Fibroblast of the conjunctiva (primary cell): ENCODE results near the gene SRSF5.
"Not testable (repeated sequence)": the region's sequence is repeated elsewhere in the genome, so short reads cannot be mapped to it uniquely, and the experiment has no call there.

Source experiments
- DNase-seq: peaks from one replicate; pipeline ENCODE4 v3.0.0-alpha.2; 2010; ENCODE audit warnings: low read depth

SRSF5 gene

GRCh38 chr14:69766984-69767368, at the start of gene SRSF5:
Gene SRSF5 (plus strand): TSS chr14:69767142. CDS start chr14:69768157, 1,015 bp downstream.
- peak; percentile 95 for DNase-seq

DNA sequence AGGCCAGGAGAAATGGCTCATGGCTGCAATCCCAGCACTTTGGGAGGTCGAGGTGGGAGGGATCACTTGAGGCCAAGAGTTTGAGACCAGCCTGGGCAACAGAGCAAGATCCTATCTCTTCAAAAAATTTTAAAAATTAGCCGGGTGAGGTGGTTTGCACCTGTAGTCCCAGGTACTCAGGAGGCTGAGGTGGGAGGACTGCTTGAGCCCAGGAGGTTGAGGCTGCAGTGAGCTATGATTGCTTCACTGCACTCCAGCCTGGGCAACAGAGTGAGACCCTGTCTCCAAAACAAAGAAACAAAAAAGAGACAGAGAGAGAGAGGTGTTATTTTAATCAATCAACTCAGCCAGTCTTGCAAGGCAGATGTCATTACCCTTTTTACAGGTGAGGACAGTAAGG, 48.3 kb upstream of the SRSF5 start:
- not testable (repeated sequence) for DNase-seq

DNA sequence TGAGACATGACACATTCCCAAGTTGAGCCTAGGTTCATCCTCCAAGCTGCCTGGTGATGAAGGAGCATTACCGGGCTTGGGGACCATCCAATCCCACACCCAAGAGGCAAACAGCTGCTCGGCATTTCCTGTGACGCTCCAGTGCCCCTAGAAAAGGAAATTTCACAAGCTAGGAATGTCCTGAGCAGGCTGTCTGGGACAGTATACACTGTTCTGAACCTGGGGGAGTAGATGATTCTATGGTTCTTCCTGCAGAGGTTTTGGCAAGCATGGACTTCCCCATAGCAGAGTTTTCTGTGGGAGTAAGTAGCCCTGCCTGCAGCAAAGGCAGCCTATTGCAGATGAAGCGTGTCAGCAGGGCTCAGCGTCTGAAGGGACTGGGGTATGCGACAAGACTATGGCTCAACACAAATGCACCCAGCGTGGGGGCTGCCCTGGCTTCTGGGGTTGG, 47.4 kb upstream of the SRSF5 start:
- peak; percentile 57 for DNase-seq

DNA sequence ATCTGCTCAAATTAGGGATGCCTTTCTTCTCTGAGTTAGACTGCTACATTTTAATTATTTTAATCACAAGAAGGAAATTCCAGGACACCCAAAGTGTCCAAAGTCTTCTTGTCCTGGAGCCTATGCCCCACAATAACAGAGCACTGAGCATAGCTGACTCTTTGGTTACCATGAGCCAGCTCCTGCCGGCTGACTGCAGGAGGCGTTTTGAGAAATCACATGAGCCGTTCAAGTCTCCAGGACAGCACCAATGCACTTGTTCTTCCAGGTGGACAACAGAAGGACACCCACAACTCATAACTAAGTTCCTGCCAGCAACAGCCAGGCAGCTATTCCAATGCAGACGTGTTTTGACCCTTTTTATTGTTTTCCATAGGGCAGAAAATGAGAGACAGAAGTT, 46.0 kb upstream of the SRSF5 start:
- DNase-seq = no peak

DNA sequence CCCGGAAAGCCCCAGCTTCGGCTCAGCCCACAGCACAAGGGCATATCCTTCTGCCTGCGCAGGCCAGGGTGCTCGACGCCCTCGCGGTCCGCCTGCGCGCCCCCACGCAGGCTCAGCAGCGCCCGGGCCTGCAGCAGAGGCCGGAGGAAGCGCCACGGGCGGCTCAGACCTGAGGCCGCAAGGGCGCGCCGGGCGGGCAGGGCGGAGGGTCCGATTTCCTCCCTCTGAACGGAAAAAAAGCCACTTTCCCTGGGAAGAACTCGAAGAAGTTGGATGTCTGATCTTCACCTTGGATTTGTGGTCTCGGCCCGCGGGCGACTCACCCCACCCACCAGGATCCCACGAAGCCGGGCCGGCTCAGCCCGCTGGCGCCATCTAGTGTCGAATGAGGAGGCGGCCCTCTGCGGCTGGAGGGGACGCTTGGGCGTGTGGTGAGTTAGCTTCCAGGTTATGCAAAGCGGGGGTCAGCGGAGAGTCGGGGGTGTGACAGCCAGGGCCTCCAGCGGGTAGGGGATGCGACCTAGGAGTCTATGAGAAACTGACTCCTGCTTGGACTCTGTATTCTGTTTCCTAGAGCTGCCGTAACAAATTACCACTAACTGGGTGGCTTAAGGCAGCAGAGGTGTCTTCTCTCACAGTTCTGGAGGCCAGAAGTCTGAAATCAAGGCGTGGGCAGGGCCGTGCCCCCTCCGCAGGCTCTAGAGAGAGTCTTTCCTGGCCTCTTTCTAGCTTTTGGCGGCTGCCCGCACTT, 40.0 kb upstream of the SRSF5 start:
- peak; percentile 35 for DNase-seq

GRCh38 chr14:69727860-69728259, 39.1 kb upstream of the SRSF5 start:
- DNase-seq = no peak

GRCh38 chr14:69731919-69732598, 34.9 kb upstream of the SRSF5 start:
- not testable (repeated sequence) for DNase-seq

DNA sequence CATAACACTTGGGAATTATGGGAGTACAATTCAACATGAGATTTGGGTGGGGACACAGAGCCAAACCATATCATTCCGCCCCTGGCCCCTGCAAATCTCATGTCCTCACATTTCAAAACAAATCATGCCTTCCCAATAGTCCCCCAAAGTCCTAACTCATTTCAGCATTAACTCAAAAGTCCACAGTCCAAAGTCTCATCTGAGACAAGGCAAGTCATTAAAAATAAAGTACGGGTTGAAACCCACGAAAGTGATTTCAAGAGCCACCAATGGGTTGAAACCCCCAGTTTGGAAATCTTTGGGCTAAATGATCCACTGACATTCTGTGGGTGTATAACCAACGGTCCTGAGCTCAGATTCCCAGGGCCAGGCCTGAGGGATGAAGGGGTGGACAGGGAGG, 30.5 kb upstream of the SRSF5 start:
- not testable (repeated sequence) for DNase-seq

DNA sequence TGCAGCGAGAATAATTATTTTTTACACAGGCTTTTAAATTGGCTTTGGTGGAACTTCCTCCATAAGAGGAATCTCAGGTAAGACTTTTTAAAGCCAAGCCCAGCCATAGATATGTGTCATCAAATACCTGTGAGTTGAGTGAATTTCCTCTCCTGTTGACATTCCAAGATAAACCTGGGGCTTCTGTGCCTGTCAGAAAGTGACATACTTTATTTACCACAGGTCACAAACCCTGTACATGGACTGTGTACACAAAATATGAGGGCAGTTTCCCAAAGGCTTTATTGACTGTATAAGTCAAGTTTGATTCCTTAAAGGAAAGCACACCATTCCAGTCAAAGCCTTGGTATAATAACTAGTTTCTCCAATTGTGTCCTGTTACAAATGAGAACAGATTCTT, 25.9 kb upstream of the SRSF5 start:
- DNase-seq = no peak

DNA sequence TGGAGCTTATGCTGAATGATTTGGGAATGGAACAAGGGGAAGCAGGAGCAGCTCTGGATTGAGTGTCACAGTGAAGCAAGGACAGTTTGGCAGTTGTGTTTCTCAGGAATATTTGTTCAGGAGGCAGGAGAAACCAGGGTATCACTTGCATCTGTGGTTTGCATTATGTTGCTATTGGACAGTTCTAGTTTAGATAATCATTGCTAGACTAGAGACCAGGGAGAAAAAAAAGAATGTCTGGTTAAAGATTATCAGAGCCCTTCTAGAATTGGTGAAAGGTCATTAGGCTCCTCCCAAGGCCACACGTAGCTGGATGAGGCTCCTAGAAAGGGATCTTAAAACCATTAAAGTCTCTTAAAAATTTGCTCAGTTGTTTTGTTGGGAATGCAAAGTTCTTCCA, 17.0 kb upstream of the SRSF5 start:
- no peak for DNase-seq

GRCh38 chr14:69750495-69750894, 16.4 kb upstream of the SRSF5 start:
- DNase-seq = no peak

DNA sequence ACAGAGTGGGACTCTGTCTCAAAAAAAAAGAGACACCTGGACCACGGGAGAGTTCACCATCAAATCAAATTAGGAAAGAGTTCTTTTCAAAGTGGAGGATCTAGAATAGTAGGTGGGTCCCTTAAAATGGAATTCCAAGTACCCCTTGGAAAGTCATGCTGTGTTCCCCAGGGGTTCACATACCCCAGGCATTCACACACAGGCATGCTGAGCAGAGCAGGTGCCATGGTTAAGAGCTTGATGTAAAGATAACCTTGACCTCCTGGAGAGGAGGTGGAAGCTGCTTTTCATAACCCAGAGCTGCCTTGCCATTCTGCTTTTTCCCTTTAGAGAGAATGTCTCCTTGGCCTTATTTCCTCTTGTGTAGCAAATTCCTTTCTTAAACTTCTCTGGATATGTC, 14.2 kb upstream of the SRSF5 start:
- no peak for DNase-seq

- no peak for DNase-seq
Measured at GRCh38 chr14:69753860-69754259, 13.1 kb upstream of the SRSF5 start.

DNA sequence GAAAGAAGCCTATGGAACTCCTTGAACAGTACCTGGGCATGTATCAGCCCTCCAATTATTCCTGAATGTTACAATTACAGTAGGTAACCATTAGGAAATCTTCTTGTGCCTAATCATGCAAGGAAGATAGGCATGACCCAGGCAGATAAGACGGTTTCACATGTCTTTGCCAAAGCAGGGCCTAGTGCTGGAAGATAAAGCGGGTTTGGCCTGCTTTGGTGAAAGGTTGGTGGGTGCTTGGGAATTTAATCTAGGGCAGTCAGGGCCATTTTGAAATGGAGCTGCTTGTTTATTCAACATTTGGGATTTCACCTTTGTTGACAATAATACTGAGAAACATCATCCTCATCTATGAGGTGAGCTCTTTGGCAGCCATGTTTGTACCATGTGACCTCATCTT, 12.5 kb upstream of the SRSF5 start:
- DNase-seq = no peak

DNA sequence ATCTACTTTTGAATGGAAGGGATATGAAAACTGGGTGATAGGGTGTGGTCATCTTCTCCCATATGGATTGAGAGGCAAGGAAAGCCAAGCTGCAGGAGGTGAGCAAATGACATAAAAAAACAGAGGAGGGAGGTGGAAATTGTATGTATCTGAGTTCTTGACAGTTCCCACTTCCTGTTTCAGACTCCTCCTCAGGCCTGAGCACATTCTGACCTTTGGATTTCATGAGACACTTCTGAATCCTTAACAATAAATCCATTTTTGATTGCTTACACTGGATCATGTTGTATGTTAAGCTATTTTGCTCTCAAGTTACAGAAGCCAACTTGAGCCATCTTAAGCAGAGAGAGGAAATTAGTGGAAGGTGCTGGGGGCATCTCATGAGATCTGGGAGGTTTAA, 11.6 kb upstream of the SRSF5 start:
- DNase-seq = no peak

DNA sequence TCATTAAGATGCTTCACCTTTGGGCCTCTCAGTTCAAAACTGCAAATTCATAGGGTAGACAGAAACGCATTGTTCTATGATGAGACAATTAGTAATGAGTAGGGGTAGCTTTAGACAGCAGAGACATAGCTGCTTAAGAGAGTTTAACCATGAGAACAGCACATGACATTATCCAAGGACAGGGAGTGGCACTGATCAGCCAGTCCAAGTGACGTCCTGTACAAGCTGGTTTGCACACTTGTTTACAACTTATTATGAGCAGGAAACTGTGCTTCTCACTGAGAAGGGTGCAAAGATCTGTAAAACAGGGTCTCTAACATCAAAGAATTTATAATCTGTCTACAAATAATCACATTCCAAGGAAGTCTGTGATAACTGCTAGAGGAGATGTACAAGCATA, 11.2 kb upstream of the SRSF5 start:
- DNase-seq = no peak

- no peak for DNase-seq
Measured at GRCh38 chr14:69756298-69756697, 10.6 kb upstream of the SRSF5 start.

- no peak for DNase-seq
Measured at GRCh38 chr14:69760810-69761209, 6.1 kb upstream of the SRSF5 start.

- DNase-seq = no peak
Measured at GRCh38 chr14:69763761-69764510, 3.0 kb upstream of the SRSF5 start.

DNA sequence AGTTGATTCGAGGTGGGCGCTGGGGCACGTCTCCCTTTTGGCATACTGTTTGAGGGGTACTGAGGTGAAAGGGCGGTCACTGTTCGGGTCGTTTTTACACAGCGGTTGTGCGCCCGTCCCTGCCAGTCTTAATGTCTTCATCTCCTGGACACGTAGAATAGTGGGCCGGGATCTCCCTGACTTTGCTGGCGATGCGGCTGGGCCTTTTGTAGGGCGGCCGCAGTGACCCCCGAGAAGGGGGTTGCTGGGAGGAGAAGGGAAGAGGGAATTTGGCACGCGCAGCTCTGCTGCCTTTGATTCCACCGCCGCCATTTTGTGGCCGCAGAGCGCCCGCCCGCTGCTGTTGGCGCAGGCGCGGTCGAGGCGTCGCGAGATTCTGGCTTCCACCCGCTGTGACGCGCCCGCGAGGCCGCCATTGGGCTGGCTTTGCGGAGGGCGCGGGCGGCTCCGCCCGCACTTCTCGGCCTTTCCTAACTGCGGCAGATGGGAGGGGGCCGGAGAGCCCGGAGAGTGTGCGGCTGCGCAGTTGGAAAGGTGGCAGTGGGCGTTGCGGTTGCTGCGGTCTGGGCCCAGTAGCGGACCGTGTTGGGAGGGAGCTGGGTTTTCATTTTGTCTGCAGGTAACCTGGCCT, 542 bp downstream of the SRSF5 start:
- peak; percentile 81 for DNase-seq

GRCh38 chr14:69768873-69769272, 1.9 kb downstream of the SRSF5 start:
- no peak for DNase-seq

GRCh38 chr14:69769623-69770022, 2.7 kb downstream of the SRSF5 start:
- no peak for DNase-seq
